RWPE1 (cell line): ENCODE measurements around the gene SLCO2B1.
A peak's percentile ranks its signal among the peaks of the same experiment; 100 is the strongest.
"Not testable (repeated sequence)": the region's sequence is repeated elsewhere in the genome, so short reads cannot be mapped to it uniquely, and the experiment has no call there.

Experiments used
- CTCF ChIA-PET: fragments of 350-600 bp; sonication (Branson Sonifier 250); formaldehyde crosslinking; extraction: SDS; loops from one replicate; lab custom pipeline; 2021; lab: Yijun Ruan, JAX
- POLR2A ChIA-PET: fragments of 400-600 bp; formaldehyde crosslinking; extraction: SDS; loops from one replicate; lab custom pipeline; 2020; ENCODE audit warnings: antibody characterized with exemption; ENCODE audit not compliant: low non-redundant PET; lab: Yijun Ruan, JAX
- DNase-seq: peaks from one replicate; pipeline ENCODE4 v3.0.0; 2012; ENCODE audit warnings: low spot score
- H3K27ac ChIP-seq: fragments of 450-650 bp; 2 replicates; pipeline ENCODE4 v1.5.1; 2017
- CTCF ChIP-seq: fragments of 450-650 bp; conservative IDR thresholded peaks from 2 replicates; pipeline ENCODE4 v1.5.1; 2017; ENCODE audit warnings: low read depth, mild to moderate bottlenecking

The SLCO2B1 gene, protein sequence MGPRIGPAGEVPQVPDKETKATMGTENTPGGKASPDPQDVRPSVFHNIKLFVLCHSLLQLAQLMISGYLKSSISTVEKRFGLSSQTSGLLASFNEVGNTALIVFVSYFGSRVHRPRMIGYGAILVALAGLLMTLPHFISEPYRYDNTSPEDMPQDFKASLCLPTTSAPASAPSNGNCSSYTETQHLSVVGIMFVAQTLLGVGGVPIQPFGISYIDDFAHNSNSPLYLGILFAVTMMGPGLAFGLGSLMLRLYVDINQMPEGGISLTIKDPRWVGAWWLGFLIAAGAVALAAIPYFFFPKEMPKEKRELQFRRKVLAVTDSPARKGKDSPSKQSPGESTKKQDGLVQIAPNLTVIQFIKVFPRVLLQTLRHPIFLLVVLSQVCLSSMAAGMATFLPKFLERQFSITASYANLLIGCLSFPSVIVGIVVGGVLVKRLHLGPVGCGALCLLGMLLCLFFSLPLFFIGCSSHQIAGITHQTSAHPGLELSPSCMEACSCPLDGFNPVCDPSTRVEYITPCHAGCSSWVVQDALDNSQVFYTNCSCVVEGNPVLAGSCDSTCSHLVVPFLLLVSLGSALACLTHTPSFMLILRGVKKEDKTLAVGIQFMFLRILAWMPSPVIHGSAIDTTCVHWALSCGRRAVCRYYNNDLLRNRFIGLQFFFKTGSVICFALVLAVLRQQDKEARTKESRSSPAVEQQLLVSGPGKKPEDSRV

GRCh38 chr11:75150879-75151278, at the start of gene SLCO2B1:
SLCO2B1 (plus strand) TSS chr11:75151107; CDS start chr11:75151382, 275 bp downstream.
- ChIA-PET POLR2A (no interaction called here), CTCF (interaction anchor here (0.9 to 1.8 kb wide), 3 partner anchors 11 to 54 kb away, joined by 3 to 7 read pairs (median 4); no protein-coding TSS in a partner anchor)
- H3K27ac ChIP-seq: no peak within 1 kb of the TSS
- DNase-seq: no peak
- no peak for TF ChIP-seq CTCF

DNA sequence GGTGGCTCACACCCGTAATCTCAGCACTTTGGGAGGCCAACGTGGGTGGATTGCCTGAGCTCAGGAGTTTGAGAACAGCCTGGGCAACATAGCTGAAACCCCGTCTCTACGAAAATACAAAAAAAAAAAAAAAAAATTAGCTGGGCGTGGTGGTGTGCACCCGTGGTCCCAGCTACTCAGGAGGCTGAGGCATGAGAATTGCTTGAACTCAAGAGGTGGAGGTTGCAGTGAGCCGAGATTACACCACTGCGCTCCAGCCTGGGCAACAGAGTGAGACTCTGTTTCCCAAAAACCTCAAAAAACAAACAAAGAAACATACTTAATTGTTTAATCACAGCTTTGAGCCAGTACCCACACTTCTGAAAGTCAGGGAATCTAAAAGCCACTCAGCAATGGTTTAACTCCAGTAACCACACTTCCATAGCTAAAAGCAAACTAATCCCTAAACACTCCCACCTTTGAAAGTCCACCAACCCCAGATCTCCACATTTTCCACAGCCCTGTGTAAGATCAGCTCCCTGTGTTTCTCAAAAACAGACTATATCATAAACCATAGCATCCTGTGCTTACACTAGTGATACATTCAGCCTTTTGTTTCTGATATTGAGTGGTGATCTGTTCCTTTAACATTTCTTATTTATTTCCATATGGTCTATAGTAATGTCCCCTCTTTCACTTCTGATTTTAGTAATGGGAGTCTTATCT, 49.3 kb upstream of the SLCO2B1 start:
- no peak for DNase-seq
- no peak overlapping the region for H3K27ac ChIP-seq
- no peak for TF ChIP-seq CTCF
- ChIA-PET CTCF (no interaction called here), POLR2A (no interaction called here)

GRCh38 chr11:75103380-75104026, 47.4 kb upstream of the SLCO2B1 start:
- POLR2A ChIA-PET: no interaction called here
- no peak overlapping the region for H3K27ac ChIP-seq
- TF ChIP-seq CTCF: no peak
- peak; percentile 12 for DNase-seq
- CTCF ChIA-PET: no interaction called here

DNA sequence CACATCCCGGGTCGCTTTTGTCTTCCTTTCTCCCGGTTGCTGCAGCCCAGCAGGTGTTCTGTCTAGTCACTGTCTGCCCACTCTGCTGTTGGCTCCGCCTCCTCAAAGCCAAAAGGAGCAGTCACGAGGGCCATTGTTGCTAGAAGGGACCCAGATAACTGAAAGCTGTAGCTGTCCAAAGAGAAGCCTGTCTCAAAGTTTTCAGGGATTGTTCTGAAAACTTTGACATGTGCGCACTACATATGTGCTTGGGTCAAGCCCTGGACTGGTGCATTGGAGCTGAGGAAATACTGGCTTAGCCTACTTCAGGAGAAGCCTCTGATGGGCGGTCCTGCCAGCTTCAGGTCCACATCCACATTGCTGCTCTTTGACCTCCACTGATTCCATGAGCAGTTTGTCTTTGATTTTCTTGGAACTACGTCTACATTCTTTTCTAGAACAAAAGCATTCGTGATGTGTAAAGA, 45.4 kb upstream of the SLCO2B1 start:
- POLR2A ChIA-PET: no interaction called here
- TF ChIP-seq CTCF: no peak
- CTCF ChIA-PET: no interaction called here
- no peak for DNase-seq
- no peak overlapping the region for H3K27ac ChIP-seq

DNA sequence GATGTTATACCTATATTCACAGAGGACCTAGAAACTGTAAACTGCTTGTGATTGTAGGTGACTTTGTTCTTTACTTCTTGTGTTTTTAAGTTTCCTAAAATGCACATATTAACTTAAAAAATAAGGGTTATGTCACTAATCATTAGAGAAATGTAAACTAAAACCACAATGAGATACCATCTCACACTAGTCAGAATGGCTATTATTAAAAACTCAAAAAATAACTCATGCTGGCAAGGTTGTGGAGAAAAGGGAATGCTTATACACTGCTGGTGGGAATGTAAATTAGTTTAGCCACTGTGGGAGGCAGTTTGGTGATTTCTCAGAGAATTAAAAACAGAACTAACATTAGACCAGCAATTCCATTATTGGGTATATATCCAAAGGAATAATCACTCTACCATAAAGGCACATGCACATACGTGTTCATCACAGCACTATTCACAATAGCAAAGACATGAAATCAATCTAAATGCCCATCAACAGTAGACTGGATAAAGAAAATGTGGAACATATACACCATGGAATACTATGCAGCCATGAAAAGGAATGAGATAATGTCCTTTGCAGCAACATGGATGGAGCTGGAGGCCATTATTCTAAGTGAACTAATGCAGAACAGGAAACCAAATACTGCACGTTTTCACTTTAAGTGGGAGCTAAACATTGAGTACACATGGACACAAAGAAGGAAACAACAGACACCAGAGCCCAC, 44.8 kb upstream of the SLCO2B1 start:
- H3K27ac ChIP-seq, POLR2A ChIA-PET, DNase-seq: not testable (repeated sequence)
- CTCF ChIA-PET: interaction anchor here (0.5 kb wide), 1 partner anchor 83 kb away, joined by 3 read pairs; no protein-coding TSS in a partner anchor

DNA sequence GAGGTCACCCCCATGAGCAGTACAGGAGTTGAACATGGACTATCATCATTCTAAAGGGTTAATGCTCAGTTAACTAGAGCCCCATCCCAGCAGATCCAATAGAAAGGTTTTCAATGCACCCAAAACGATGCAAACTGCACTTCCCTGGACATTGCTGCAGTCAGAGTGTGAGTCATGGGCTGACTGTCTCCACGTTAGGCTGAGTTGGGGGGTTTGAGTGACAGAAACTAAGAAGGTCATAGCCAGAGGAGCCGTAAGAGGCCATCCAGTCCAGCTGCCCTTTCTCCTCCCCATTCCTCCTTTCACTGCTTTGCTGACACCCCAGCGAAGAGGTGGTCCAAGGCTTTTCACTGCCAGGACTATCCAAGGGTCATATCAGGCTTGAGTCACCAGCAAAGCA, 43.7 kb upstream of the SLCO2B1 start:
- no peak for TF ChIP-seq CTCF
- ChIA-PET CTCF (interaction anchor here (0.5 kb wide), 1 partner anchor 84 kb away, joined by 3 read pairs; no protein-coding TSS in a partner anchor), POLR2A (no interaction called here)
- no peak for DNase-seq
- H3K27ac ChIP-seq: no peak overlapping the region
